HG03565 (cell line): ENCODE data around the gene VWF.

ENCODE experiments used
- ATAC-seq: cut with Tn5 transposase; IDR thresholded peaks from one replicate; pipeline ENCODE4 v1.9.1; 2021; ENCODE audit warnings: mild to moderate bottlenecking, moderate library complexity; ENCODE audit not compliant: unreplicated experiment

The VWF gene

DNA sequence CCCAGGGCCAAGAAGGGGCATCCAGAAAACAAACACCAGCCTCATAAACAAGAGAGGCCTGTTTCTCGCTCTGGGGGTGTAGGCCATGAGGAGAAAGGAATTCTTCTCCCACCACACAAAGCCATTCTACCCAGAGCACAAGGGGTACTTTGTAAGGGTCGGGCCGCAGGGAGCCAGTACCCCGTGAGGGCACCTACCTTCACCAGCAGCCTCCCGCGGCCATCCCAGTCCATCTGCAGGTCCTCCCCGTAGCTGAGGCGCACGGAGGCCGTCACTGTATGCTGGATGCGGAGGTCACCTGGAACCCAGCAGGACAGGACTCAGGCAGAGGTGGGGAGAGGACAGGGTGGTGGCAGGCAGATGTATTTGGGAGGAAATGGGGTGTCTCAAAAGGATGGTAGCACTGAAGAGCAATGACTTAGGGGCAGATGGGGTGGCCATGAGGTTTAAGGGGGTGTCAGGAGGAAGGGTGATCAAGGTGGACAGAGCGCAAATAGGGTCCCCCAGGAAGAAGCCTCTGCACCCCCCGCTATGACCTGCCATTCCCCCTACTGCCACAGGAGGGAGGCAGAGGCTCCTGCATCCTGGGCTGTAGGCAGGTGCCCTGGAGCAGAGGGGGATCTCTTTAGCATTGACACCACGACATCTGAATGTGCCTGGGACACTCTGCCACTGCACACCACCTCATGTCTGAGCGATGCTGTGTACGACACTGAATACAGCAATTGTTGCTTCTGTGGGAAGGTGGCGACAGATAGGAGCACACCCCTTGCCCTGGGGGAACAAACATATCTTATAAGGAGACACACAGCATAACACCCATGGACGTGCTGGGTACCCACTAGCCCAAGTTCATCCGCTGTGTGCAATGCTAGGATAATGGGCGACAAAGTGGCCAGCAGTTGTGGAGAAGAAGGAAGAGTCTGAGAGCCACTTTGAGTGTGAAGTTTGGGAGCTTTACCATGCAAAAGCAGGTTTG, 61.4 kb downstream of the VWF start:
- ATAC-seq = no peak

DNA sequence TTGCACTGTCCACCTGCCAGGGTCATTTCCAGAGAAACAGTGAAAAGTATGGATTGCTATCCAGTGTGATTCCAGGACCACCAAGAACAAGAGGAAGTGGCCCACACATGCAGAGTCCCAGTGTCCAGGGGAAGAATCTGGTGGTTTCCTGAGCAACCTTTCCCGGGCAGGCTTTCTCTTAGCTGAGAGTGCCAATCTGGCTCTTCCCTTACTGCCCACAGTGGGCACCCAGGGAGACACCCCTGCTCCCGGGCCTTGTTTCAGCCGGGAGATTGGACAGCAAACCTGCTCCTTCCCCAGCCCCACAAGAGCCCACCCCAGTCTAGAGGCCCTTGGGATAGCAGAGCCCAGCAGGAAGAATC, 62.1 kb downstream of the VWF start:
- no peak for ATAC-seq

DNA sequence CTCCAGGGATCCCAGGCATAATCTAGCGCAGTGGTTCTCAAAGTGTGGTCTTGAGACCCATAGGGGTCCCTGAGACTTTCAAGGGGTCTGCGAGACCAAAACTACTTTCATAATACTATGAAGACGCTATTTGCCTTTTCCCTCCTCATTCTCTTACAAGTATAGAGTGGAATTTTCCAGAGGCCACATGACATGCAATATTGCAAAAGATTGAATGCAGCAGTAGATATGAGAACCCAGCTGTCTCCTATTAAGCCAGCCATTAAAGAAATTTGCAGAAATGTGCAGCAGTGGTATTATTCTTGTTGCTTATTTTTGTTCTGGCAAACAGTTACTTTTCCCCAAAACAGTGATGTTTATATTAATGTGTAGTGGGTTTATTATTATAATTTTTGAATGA, 62.8 kb downstream of the VWF start:
- no peak for ATAC-seq

GRCh38 chr12:6059860-6060565, 64.5 kb downstream of the VWF start:
- no peak for ATAC-seq

GRCh38 chr12:6059221-6059620, 65.2 kb downstream of the VWF start:
- no peak for ATAC-seq

DNA sequence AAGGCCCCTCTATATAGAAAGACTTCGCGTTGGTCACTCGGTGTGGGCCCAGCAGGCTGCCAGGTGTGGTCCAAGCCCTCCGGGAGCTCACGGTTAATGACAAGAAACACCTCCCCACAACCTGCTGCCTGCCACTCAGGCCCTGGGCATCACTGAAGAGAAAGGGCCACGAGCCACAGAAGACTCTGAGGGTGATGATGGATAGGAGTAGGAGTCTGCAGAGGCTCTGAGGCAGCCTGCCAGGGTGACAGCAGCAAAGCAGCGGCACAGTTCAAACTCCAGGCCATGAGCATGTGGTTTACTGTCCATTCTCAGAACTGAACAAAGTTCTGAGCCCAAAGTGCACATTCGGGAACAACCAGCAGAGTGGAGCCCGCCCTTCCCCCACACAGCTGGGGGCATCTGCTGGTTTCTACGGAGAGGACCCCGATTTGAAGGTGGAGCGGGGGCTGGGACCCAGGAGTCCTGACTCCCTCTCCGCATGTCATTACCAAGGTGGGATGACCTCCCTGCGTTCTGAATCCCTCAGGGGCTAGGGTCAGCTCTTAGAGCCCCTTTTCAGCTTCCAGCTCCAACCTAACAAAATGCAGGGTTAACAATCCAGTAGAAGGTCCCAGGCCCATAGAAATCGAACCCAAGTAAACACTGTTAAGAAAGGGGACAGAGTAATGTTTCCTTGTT, 65.8 kb downstream of the VWF start:
- no peak for ATAC-seq

DNA sequence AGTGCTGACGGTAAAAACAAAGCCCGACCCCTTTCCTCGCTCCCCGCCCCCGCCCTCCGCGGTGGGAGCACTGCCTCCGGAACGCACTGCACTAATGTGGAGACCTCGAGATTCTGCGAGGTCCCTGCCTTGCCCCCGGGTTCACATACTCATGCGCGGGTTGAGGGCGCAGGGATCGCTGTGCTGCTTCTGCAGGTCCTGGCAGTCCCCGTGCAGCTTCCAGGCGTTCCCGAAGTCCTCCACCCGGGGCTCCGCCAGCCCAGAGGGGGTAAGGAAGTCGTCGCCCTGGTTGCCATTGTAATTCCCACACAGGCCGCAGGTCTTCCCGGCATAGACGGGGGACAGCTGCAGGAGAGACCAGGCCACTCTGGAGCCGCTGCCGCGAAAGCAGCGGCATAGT, 66.8 kb downstream of the VWF start:
- no peak for ATAC-seq

DNA sequence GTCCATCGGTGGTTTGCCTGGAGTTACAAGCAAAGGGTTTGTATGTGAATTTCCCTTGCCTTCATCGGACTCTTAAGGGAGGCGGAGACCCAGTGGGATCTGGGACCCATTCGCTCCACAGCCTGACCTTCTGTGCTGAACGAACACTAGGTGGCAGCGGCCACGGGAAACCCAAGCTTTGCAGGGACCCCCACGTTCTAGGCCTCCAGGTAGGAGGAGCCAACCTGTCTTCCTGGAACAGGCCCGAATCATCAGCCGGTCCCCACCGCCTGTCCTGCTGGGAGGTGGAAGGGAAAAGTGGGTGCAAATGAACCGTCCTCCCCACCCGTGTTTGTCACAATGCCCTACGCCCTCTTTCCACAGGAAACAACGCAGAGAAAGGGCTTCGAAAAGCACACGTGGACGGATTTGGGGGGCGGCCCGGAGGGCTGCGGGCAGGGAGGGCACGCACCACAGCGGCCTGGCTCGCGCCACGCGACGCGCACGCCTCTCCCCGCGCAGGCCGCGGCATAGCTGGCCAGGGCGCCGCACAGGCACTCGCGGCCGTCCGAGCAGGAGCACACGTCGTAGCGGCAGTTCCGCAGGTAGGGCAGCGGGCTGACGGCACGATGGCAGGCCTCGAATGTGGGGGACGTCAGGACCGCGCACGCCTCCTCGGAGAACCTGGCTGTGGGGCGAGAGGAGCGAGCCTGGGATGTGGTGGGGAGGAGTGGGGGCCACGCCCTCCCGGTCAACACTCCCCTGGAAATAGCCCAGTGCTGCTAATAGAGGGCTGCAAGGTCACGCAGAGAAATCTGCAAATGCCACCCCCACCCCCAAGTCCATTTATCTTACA, 67.8 kb downstream of the VWF start:
- ATAC-seq = no peak

GRCh38 chr12:6053541-6053940, 70.9 kb downstream of the VWF start:
- ATAC-seq = no peak

DNA sequence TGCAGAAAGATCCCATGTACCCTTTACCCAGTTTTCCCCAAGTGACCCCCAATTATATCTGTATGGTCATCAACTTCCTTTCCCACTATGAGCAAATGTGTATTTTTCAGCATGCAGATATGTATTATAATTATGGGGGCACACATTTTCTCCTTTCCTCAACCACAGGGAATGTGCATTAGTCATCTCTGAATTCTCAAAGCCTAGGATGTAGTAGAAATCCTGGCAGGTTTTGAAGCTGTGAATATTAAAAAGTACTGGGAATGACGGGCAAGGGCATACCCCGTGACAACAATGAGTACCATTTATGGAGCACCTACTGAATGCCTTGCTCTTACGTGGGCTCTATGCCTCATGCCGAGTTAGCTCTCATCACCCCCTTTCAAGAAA, 71.5 kb downstream of the VWF start:
- no peak for ATAC-seq

DNA sequence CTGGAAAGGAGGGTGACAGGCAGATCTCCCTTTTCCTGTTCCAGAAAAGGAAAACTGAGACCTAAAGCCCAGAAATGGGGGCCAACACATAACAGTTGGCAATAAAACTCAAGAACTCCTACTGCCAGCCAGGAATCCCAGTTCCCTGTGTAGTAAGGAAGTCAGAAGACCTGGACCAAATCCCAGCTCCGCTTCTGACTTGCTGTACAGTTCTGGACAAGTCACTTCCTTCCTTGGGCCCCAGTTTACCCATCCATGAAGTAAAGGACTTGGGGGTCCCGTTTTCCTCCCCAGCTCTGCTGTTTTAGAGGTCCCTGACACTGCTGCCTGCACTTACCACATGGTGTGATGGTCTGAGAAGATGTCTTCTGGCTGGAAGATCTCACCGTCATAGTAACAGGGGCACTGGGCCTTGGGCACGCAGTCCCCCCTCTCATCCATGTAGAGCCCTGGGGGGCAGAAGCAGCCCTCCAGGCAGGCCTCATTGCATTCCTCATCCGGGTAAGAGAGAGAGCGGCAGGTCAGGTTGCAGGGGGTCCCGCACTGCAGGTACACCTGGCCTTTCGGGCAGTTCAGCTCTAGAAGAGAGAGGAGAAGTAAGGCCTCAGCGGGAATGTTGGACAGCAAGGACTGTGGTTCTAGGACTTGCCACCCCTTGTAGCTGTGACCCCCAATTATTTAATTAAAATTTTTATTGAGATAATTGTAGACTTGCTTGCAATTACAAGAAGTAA, 72.1 kb downstream of the VWF start:
- ATAC-seq = no peak

GRCh38 chr12:6049992-6050391, 74.5 kb downstream of the VWF start:
- no peak for ATAC-seq

- ATAC-seq = no peak
Measured at GRCh38 chr12:6049587-6049986, 74.9 kb downstream of the VWF start.

GRCh38 chr12:6047249-6048237, 76.9 kb downstream of the VWF start:
- no peak for ATAC-seq

- ATAC-seq = no peak
Measured at GRCh38 chr12:6046511-6047180, 77.8 kb downstream of the VWF start.

DNA sequence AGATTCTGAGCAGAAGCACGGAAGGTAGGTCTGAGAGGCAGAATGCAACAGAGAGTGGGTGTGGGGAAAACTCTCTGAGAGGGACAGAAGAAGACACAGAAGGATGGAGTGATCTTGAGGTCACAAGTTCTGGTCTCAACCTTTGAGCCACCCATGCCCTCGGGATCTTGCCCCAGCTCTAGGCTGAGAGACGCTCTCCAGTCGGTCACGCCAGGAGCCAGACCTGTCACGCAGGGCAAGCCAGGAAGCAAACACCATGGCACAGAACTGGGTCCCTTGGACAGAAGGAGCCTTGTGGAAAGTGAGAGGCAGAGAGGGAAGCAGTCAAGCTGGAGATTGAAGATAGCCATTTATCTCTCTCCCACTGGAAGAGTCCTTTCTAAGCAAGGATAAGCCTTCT, 79.0 kb downstream of the VWF start:
- ATAC-seq = no peak

GRCh38 chr12:6044082-6044481, 80.4 kb downstream of the VWF start:
- ATAC-seq = no peak

DNA sequence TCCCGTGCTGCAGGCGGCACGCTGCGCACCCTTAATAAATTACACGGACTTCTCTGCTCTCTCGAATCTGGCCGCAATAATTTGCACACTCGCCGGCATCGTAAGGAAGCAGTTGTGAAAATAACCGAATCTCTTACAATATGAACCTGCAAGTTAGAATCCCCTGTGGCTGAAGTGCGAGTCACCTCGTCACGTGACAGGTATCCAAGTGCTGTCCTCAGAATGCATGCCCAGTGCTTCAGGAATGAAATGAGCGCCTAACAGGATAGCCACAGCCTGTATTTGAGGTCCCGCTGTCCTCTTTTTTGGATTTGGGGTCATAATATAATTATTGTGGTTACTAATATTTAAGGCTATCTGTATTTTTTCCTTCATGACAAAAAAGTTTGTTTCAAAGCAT, 82.0 kb downstream of the VWF start:
- no peak for ATAC-seq
